OCI-LY1 (cell line): ENCODE measurements around the gene PIEZO1.

Experiments
- EZH2 ChIP-seq: fragments of 200-600 bp; sonication (generic), shearing (Covaris generic); IDR thresholded peaks from 2 replicates; pipeline ENCODE4 v1.8.0; 2017; ENCODE audit warnings: borderline replicate concordance, mixed run types, mild to moderate bottlenecking, antibody characterized with exemption, low read length, moderate library complexity, mixed read lengths
- TF ChIP-seq, protein P1 (sequence below): fragments of 200-600 bp; sonication (generic), shearing (Covaris generic); IDR thresholded peaks from 2 replicates; pipeline ENCODE4 v1.5.1; 2017; ENCODE audit warnings: mild to moderate bottlenecking, antibody characterized with exemption, low read length, moderate library complexity, mixed read lengths

- TF ChIP-seq, protein P1, sequence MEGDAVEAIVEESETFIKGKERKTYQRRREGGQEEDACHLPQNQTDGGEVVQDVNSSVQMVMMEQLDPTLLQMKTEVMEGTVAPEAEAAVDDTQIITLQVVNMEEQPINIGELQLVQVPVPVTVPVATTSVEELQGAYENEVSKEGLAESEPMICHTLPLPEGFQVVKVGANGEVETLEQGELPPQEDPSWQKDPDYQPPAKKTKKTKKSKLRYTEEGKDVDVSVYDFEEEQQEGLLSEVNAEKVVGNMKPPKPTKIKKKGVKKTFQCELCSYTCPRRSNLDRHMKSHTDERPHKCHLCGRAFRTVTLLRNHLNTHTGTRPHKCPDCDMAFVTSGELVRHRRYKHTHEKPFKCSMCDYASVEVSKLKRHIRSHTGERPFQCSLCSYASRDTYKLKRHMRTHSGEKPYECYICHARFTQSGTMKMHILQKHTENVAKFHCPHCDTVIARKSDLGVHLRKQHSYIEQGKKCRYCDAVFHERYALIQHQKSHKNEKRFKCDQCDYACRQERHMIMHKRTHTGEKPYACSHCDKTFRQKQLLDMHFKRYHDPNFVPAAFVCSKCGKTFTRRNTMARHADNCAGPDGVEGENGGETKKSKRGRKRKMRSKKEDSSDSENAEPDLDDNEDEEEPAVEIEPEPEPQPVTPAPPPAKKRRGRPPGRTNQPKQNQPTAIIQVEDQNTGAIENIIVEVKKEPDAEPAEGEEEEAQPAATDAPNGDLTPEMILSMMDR = no peak
- TF ChIP-seq EZH2 = no peak
These were observed 44.3 kb downstream of the PIEZO1 start for GRCh38 chr16:88740727-88741055.
